Measurements from ENCODE around the gene CPA4. TPM values are rescaled to one million over a fixed set of nuclear protein-coding genes. Genes with fewer than 3 reads are reported as not detected.

The CPA4 gene
- total RNA-seq, 6 experiments from 2014 or later: 5.8 to 23.2 (median 20.0) TPM

GRCh38 chr7:130268463-130269317 is 24.3 kb upstream of the CPA4 start:
- TF ChIP-seq CTCF (IDR thresholded peaks at IDR 0.05): no peak

GRCh38 chr7:130269318-130269694 is 23.7 kb upstream of the CPA4 start:
- Mint-ChIP-seq H3K27ac (no peak overlapping the region), H3K36me3 (ENCODE audit: low read depth) (no peaks in the 10 kb centered on the region), H3K9me3 (no peaks in the 10 kb centered on the region), H3K27me3 (ENCODE audit: insufficient read depth) (peaks cover 39% of the 10 kb centered on the region), H3K4me3 (no peak overlapping the region), H3K4me1 (ENCODE audit: low read depth) (peaks cover 25% of the 10 kb centered on the region)
- DNase-seq: no peak
- TF ChIP-seq CTCF (IDR thresholded peaks at IDR 0.05): no peak

More at GRCh38 chr7:130268463-130269317, 24.3 kb upstream of the CPA4 start:
- H3K27ac Mint-ChIP-seq: no peak overlapping the region
- H3K4me3 Mint-ChIP-seq: no peak overlapping the region
- no peak for DNase-seq
- H3K36me3 Mint-ChIP-seq (ENCODE audit: low read depth): no peaks in the 10 kb centered on the region
- no peaks in the 10 kb centered on the region for H3K9me3 Mint-ChIP-seq
- H3K27me3 Mint-ChIP-seq (ENCODE audit: insufficient read depth): peaks cover 40% of the 10 kb centered on the region
- H3K4me1 Mint-ChIP-seq (ENCODE audit: low read depth): peaks cover 20% of the 10 kb centered on the region

GRCh38 chr7:130270947-130271800 is 21.8 kb upstream of the CPA4 start:
- no peak for DNase-seq
- peaks cover 36% of the 10 kb centered on the region for H3K27me3 Mint-ChIP-seq (ENCODE audit: insufficient read depth)
- H3K4me3 Mint-ChIP-seq: no peak overlapping the region
- TF ChIP-seq CTCF (IDR thresholded peaks at IDR 0.05): no peak
- no peaks in the 10 kb centered on the region for H3K36me3 Mint-ChIP-seq (ENCODE audit: low read depth)
- H3K4me1 Mint-ChIP-seq (ENCODE audit: low read depth): peaks cover 26% of the 10 kb centered on the region
- H3K27ac Mint-ChIP-seq: no peak overlapping the region
- H3K9me3 Mint-ChIP-seq: no peaks in the 10 kb centered on the region

GRCh38 chr7:130272381-130273080 is 20.4 kb upstream of the CPA4 start:
- Mint-ChIP-seq H3K27ac (no peak overlapping the region), H3K27me3 (ENCODE audit: insufficient read depth) (peaks cover 31% of the 10 kb centered on the region), H3K9me3 (no peaks in the 10 kb centered on the region), H3K4me3 (peak overlapping the region; percentile 64; the same call in 1 of the 2 replicates), H3K4me1 (ENCODE audit: low read depth) (peaks cover 31% of the 10 kb centered on the region), H3K36me3 (ENCODE audit: low read depth) (no peaks in the 10 kb centered on the region)
- DNase-seq: no peak
- no peak for TF ChIP-seq CTCF (IDR thresholded peaks at IDR 0.05)
